IMR-90 (cell line): ENCODE results near the gene ANKRD27. TPM values are rescaled to one million over a fixed set of nuclear protein-coding genes. Genes with fewer than 3 reads are reported as not detected.

ENCODE experiments used
- ATAC-seq: fragments of 200-7000 bp; cut with Tn5 transposase; 2 replicates; pipeline ENCODE4 v1.9.1; 2020; ENCODE audit warnings: low read depth, mild to moderate bottlenecking, moderate library complexity
- BruUV-seq: library from RNA; stranded (reverse); fragments of 400-500 nt; replicated peaks from 2 replicates; lab custom pipeline; 2021; lab: Mats Ljungman, UMichigan
- CTCF ChIA-PET: fragments of 300-600 bp; formaldehyde crosslinking; extraction: SDS; loops from one replicate; lab custom pipeline; 2021; ENCODE audit warnings: antibody characterized with exemption; lab: Yijun Ruan, JAX
- POLR2A ChIA-PET: fragments of 300-600 bp; sonication (Branson Sonifier 250); formaldehyde crosslinking; loops from one replicate; lab custom pipeline; 2022; ENCODE audit warnings: antibody characterized with exemption; ENCODE audit not compliant: unreplicated experiment; lab: Charles Lee
- DNase-seq: peaks from one replicate; pipeline ENCODE4 v3.0.0; 2013
- H2AFZ ChIP-seq: replicated peaks from 2 replicates; pipeline ENCODE3; 2013; ENCODE audit warnings: low read length, mild to moderate bottlenecking; ENCODE audit not compliant: poor library complexity
- H2AK5ac ChIP-seq: 2 replicates; pipeline ENCODE4 v1.6.1; 2013; ENCODE audit warnings: low read depth, low read length, inconsistent platforms
- H2AK9ac ChIP-seq: replicated peaks from 2 replicates; pipeline ENCODE3; 2013; ENCODE audit warnings: mild to moderate bottlenecking, low read depth, low read length, moderate library complexity; ENCODE audit not compliant: poor library complexity
- H2BK120ac ChIP-seq: 2 replicates; pipeline ENCODE4 v1.6.1; 2013; ENCODE audit warnings: low read depth, low read length, inconsistent platforms
- H2BK15ac ChIP-seq: 3 replicates; pipeline ENCODE4 v1.6.1; 2013; ENCODE audit warnings: low read depth, low read length, inconsistent platforms
- H2BK20ac ChIP-seq: 2 replicates; pipeline ENCODE4 v1.6.1; 2013; ENCODE audit warnings: low read depth, mild to moderate bottlenecking, inconsistent platforms, low read length, moderate library complexity
- H2BK5ac ChIP-seq: 2 replicates; pipeline ENCODE4 v1.6.1; 2013; ENCODE audit warnings: mild to moderate bottlenecking, low read depth, low read length, inconsistent platforms; ENCODE audit not compliant: poor library complexity, severe bottlenecking
- H3K14ac ChIP-seq: replicated peaks from 2 replicates; pipeline ENCODE4 v1.6.1; 2013; ENCODE audit warnings: low read depth, low read length, inconsistent platforms
- H3K18ac ChIP-seq: 2 replicates; pipeline ENCODE4 v1.6.1; 2013; ENCODE audit warnings: low read depth, low read length, control low read depth
- H3K23ac ChIP-seq: 2 replicates; pipeline ENCODE4 v1.6.1; 2013; ENCODE audit warnings: low read depth, low read length, inconsistent platforms
- H3K27ac ChIP-seq: 2 replicates; pipeline ENCODE4 v1.5.1; 2013; ENCODE audit warnings: mild to moderate bottlenecking, control low read depth, low read length; ENCODE audit not compliant: insufficient read depth
- H3K27me3 ChIP-seq: 2 replicates; pipeline ENCODE4 v1.6.1; 2013; ENCODE audit warnings: low read length; ENCODE audit not compliant: control insufficient read depth, insufficient read depth
- H3K36me3 ChIP-seq: 2 replicates; pipeline ENCODE4 v1.6.1; 2013; ENCODE audit warnings: low read length, mixed read lengths; ENCODE audit not compliant: control insufficient read depth, insufficient read depth
- H3K4ac ChIP-seq: 2 replicates; pipeline ENCODE4 v1.6.1; 2013; ENCODE audit warnings: low read depth, low read length, inconsistent platforms
- H3K4me1 ChIP-seq: 2 replicates; pipeline ENCODE4 v1.6.1; 2013; ENCODE audit warnings: low read length, mixed read lengths; ENCODE audit not compliant: control insufficient read depth, insufficient read depth
- H3K4me2 ChIP-seq: 2 replicates; pipeline ENCODE4 v1.6.1; 2013; ENCODE audit warnings: low read depth, mild to moderate bottlenecking, control low read depth, low read length, moderate library complexity
- H3K4me3 ChIP-seq: 2 replicates; pipeline ENCODE4 v1.5.1; 2013; ENCODE audit warnings: low read depth, mild to moderate bottlenecking, control low read depth, low read length, moderate library complexity; ENCODE audit not compliant: insufficient read depth
- H3K56ac ChIP-seq: 2 replicates; pipeline ENCODE4 v1.6.1; 2013; ENCODE audit warnings: low read length, inconsistent platforms; ENCODE audit not compliant: insufficient read depth; ENCODE audit errors: extremely low read depth
- H3K79me1 ChIP-seq, 2 experiments: 2 replicates each; pipeline ENCODE4 v1.6.1; 2013; ENCODE audit warnings: low read length in 2 of 2, inconsistent platforms in 1 of 2, low read depth in 1 of 2
- H3K9ac ChIP-seq: 2 replicates; pipeline ENCODE4 v1.6.1; 2013; ENCODE audit warnings: low read depth, low read length, control low read depth
- H3K9me1 ChIP-seq: 2 replicates; pipeline ENCODE4 v1.6.1; 2013; ENCODE audit warnings: low read length, inconsistent platforms; ENCODE audit not compliant: insufficient read depth
- H3K9me3 ChIP-seq: 2 replicates; pipeline ENCODE4 v1.6.1; 2013; ENCODE audit warnings: low read length; ENCODE audit not compliant: control insufficient read depth, insufficient read depth
- H4K20me1 ChIP-seq: 2 replicates; pipeline ENCODE4 v1.6.1; 2013; ENCODE audit warnings: low read length, inconsistent platforms; ENCODE audit not compliant: insufficient read depth
- H4K5ac ChIP-seq: 2 replicates; pipeline ENCODE4 v1.6.1; 2013; ENCODE audit warnings: mild to moderate bottlenecking, low read depth, low read length, control low read depth
- H4K8ac ChIP-seq, 2 experiments: 2 replicates each; pipeline ENCODE4 v1.6.1; 2013; ENCODE audit warnings: low read depth in 2 of 2, low read length in 2 of 2, control low read depth in 1 of 2, inconsistent platforms in 1 of 2
- H4K91ac ChIP-seq: 2 replicates; pipeline ENCODE4 v1.6.1; 2013; ENCODE audit warnings: low read depth, low read length, inconsistent platforms; ENCODE audit not compliant: insufficient read depth
- BHLHE40 ChIP-seq: fragments of 150-350 bp; IDR thresholded peaks from 2 replicates; pipeline ENCODE4 v1.6.1; 2016; ENCODE audit warnings: mild to moderate bottlenecking, low read depth, low read length
- CEBPB ChIP-seq: IDR thresholded peaks from 2 replicates; pipeline ENCODE4 v1.6.1; 2012; ENCODE audit warnings: low read depth, low read length, improper control_type of control experiment
- CHD1 ChIP-seq: IDR thresholded peaks from 2 replicates; pipeline ENCODE4 v1.6.1; 2012; ENCODE audit warnings: low read depth, low read length, improper control_type of control experiment
- CTCF ChIP-seq: conservative IDR thresholded peaks from 2 replicates; pipeline ENCODE4 v1.5.1; 2012; ENCODE audit warnings: mild to moderate bottlenecking, low read depth, low read length, improper control_type of control experiment
- FOS ChIP-seq: fragments of 150-350 bp; IDR thresholded peaks from 2 replicates; pipeline ENCODE4 v1.6.1; 2016; ENCODE audit warnings: low read depth, low read length
- MAFK ChIP-seq: IDR thresholded peaks from 2 replicates; pipeline ENCODE4 v1.6.1; 2012; ENCODE audit warnings: low read depth, low read length, improper control_type of control experiment
- MAZ ChIP-seq: IDR thresholded peaks from 2 replicates; pipeline ENCODE4 v1.6.1; 2012; ENCODE audit warnings: low read depth, mild to moderate bottlenecking, low read length, improper control_type of control experiment, moderate library complexity, borderline replicate concordance
- MXI1 ChIP-seq: IDR thresholded peaks from 2 replicates; pipeline ENCODE4 v1.6.1; 2012; ENCODE audit warnings: low read depth, mild to moderate bottlenecking, low read length, moderate library complexity, borderline replicate concordance
- NFE2L2 ChIP-seq: fragments of 150-350 bp; IDR thresholded peaks from 2 replicates; pipeline ENCODE4 v1.6.1; 2016; ENCODE audit warnings: low read depth, mild to moderate bottlenecking, low read length
- POLR2A ChIP-seq: IDR thresholded peaks from 2 replicates; pipeline ENCODE4 v1.6.1; 2012; ENCODE audit warnings: mild to moderate bottlenecking, low read depth, low read length
- RAD21 ChIP-seq: IDR thresholded peaks from 2 replicates; pipeline ENCODE4 v1.6.1; 2012; ENCODE audit warnings: low read length, improper control_type of control experiment
- RCOR1 ChIP-seq: IDR thresholded peaks from 2 replicates; pipeline ENCODE4 v1.6.1; 2012; ENCODE audit warnings: mild to moderate bottlenecking, low read length, improper control_type of control experiment; ENCODE audit not compliant: insufficient replicate concordance
- RFX5 ChIP-seq: IDR thresholded peaks from 2 replicates; pipeline ENCODE4 v1.8.0; 2012; ENCODE audit warnings: low read depth, mild to moderate bottlenecking, low read length, moderate library complexity
- SMC3 ChIP-seq: fragments of 150-350 bp; IDR thresholded peaks from 2 replicates; pipeline ENCODE4 v1.6.1; 2016; ENCODE audit warnings: low read depth, mild to moderate bottlenecking, antibody characterized with exemption, low read length, moderate library complexity
- USF2 ChIP-seq: fragments of 150-350 bp; IDR thresholded peaks from 2 replicates; pipeline ENCODE4 v1.6.1; 2017; ENCODE audit warnings: mild to moderate bottlenecking, antibody characterized with exemption, low read length, low read depth
- WGBS, 2 experiments: methylation state at CpG; one replicate each; pipeline versions ENCODE4 v1.1.5 to v1.1.7; 2013; ENCODE audit warnings: missing lambda C conversion rate in 2 of 2; ENCODE audit not compliant: insufficient read length in 1 of 2; ENCODE audit errors: extremely low coverage in 2 of 2; 5-methylcytosine and 5-hydroxymethylcytosine counted together
- dilution Hi-C: fragments of 300-500 bp; cut with HindIII; formaldehyde crosslinking; loops from one replicate; pipeline ENCODE4 v1.14.3; 2018; ENCODE audit warnings: low sequenced_read_pairs; ENCODE audit not compliant: unreplicated experiment
- in situ Hi-C: fragments of 300-500 bp; cut with MboI; formaldehyde crosslinking; loops from 3 replicates; pipeline ENCODE4 v1.14.3; 2019; ENCODE audit warnings: low sequenced_read_pairs, inconsistent platforms, mixed read lengths
- intact Hi-C: fragments of 100-400 bp; cut with micrococcal nuclease; formaldehyde crosslinking; loops from 2 replicates; pipeline ENCODE4 v1.10.0; 2022
- polyA plus RNA-seq, 3 experiments: library from polyadenylated mRNA; depleted of rRNA; stranded (reverse); fragments of >200 nt; gene quantifications; 2 replicates each; pipeline ENCODE4 v1.2.3, GENCODE V29; 2012; ENCODE audit warnings: low replicate concordance in 1 of 3
- total RNA-seq: library from RNA; depleted of rRNA; stranded (reverse); fragments of >200 nt; gene quantifications from 2 replicates; pipeline ENCODE4 v1.2.3, GENCODE V29; 2012
- TF ChIP-seq, protein P1 (sequence below): fragments of 150-350 bp; IDR thresholded peaks from 2 replicates; pipeline ENCODE4 v1.6.1; 2016; ENCODE audit warnings: low read depth, mild to moderate bottlenecking, low read length, moderate library complexity, borderline replicate concordance

Gene ANKRD27
- total and polyA plus RNA-seq, 2 of the 4 experiments (the other 2 are of a cell fraction): 16.7 to 35.0 TPM

GRCh38 chr19:32658527-32658926, 16.5 kb downstream of the ANKRD27 start:
- ChIA-PET CTCF (no interaction called here), POLR2A (no interaction called here)
- no peaks in the 10 kb centered on the region for H3K27me3 ChIP-seq
- H3K56ac ChIP-seq: no peak overlapping the region
- no peak overlapping the region for H2AFZ ChIP-seq
- 81% methylated on average over 7 of the region's 10 CpGs; no CpG with 5 or more reads in 1 of the 2 experiments for WGBS, 2 experiments
- no peak overlapping the region for H4K8ac ChIP-seq
- no peaks in the 10 kb centered on the region for H3K9me3 ChIP-seq
- no peak overlapping the region for H3K4me3 ChIP-seq
- H2BK120ac ChIP-seq: no peak overlapping the region
- H3K23ac ChIP-seq: no peak overlapping the region
- H4K20me1 ChIP-seq: peaks cover 11% of the 10 kb centered on the region
- no peak overlapping the region for H3K4me2 ChIP-seq
- no TSS peak for BruUV-seq
- in situ Hi-C loops: no loop called here
- no peaks in the 10 kb centered on the region for H3K9me1 ChIP-seq
- H3K79me1 ChIP-seq: peaks cover 15 to 52% of the 10 kb centered on the region in 2 experiments
- no peak overlapping the region for H2BK15ac ChIP-seq
- no peak overlapping the region for H3K14ac ChIP-seq
- H3K4ac ChIP-seq: no peak overlapping the region
- ATAC-seq: no peak
- H4K5ac ChIP-seq: no peak overlapping the region
- no peak for DNase-seq
- H2AK5ac ChIP-seq: no peak overlapping the region
- H4K91ac ChIP-seq: no peak overlapping the region
- TF ChIP-seq RCOR1 (no peak), POLR2A (no peak), MAFK (no peak), SMC3 (no peak), RFX5 (no peak), FOS (no peak), MXI1 (no peak), CTCF (no peak), RAD21 (no peak), BHLHE40 (no peak), MAZ (no peak), USF2 (no peak), CEBPB (no peak), CHD1 (no peak), NFE2L2 (no peak)
- TF ChIP-seq, protein P1, sequence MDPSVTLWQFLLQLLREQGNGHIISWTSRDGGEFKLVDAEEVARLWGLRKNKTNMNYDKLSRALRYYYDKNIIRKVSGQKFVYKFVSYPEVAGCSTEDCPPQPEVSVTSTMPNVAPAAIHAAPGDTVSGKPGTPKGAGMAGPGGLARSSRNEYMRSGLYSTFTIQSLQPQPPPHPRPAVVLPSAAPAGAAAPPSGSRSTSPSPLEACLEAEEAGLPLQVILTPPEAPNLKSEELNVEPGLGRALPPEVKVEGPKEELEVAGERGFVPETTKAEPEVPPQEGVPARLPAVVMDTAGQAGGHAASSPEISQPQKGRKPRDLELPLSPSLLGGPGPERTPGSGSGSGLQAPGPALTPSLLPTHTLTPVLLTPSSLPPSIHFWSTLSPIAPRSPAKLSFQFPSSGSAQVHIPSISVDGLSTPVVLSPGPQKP: no peak
- H2BK20ac ChIP-seq: no peak overlapping the region
- H3K36me3 ChIP-seq: peaks cover 18% of the 10 kb centered on the region
- no peak overlapping the region for H3K27ac ChIP-seq
- no peaks in the 10 kb centered on the region for H3K4me1 ChIP-seq
- H3K9ac ChIP-seq: no peak overlapping the region
- intact Hi-C loops: no loop called here
- dilution Hi-C loops: no loop called here
- H2BK5ac ChIP-seq: no peak overlapping the region
- H3K18ac ChIP-seq: no peak overlapping the region
- H2AK9ac ChIP-seq: no peak overlapping the region
